ENCODE data around the gene MTHFD2L. TPM values are rescaled to one million over a fixed set of nuclear protein-coding genes. Genes with fewer than 3 reads are reported as not detected.

The MTHFD2L gene
- total RNA-seq, 1 experiment from 2014 or later, result 11.6 TPM

DNA sequence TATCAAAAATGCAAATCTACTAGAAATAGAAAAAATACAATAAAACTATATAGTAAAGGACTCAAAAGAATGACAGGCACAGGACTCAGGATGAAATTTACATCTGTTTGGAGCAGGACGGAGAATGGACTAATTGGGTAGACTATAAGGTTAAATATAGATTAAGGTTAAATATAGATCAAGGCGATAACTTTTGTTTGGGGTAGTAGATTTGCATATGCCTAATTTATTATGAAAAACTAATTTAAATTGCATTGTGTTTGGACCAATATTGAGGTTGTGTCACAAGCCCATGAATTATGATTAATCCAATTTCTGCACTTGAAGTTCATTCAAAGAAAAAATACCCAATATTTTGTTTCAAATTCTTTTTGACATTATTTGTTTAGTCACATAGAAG, 31.0 kb downstream of the MTHFD2L start:
- CTCF ChIA-PET, result interaction anchor here (0.7 to 2.6 kb wide), 8 partner anchors 36 to 483 kb away, joined by 3 to 13 read pairs (median 4); no protein-coding TSS in a partner anchor
- POLR2A ChIA-PET, result interaction anchor here (0.6 kb wide), 1 partner anchor 381 kb away, joined by 6 read pairs; no protein-coding TSS in a partner anchor
- no peak overlapping the region for H3K4me3 Mint-ChIP-seq (ENCODE audit: unreplicated experiment)
- no peak for DNase-seq
- BruUV-seq (replicated peaks), result no TSS peak
- TF ChIP-seq CTCF (IDR thresholded peaks at IDR 0.05; ENCODE audit: insufficient read depth in 1 of 2, low read depth in 1 of 2, low read length in 1 of 2, severe bottlenecking in 1 of 2, unreplicated experiment in 1 of 2), result no peak
- Histone ChIP-seq H3K4me1 (no peaks in the 10 kb centered on the region; the same call in 1 of the 2 replicates), H3K4me3 (ENCODE audit: low read depth, low read length) (no peak overlapping the region), H3K9me3 (peaks cover 6% of the 10 kb centered on the region; the same call in 1 of the 2 replicates), H3K36me3 (ENCODE audit: control insufficient read depth, insufficient read depth, low read length) (no peaks in the 10 kb centered on the region), H3K27me3 (replicated peaks; ENCODE audit: control insufficient read depth, insufficient read depth, low read length) (no peaks in the 10 kb centered on the region)
- no peaks in the 10 kb centered on the region for H3K36me3 Mint-ChIP-seq (ENCODE audit: insufficient read depth, unreplicated experiment)
- H3K4me1 Mint-ChIP-seq (ENCODE audit: low read depth, unreplicated experiment), result no peaks in the 10 kb centered on the region
- H3K27me3 Mint-ChIP-seq (ENCODE audit: insufficient read depth, unreplicated experiment), result no peaks in the 10 kb centered on the region
- intact Hi-C loops (cut with micrococcal nuclease; ENCODE audit: unreplicated experiment), result loop anchor here (1.0 to 5.0 kb wide), 4 partner anchors 39 to 483 kb away; no protein-coding TSS in a partner anchor
- H3K27ac Mint-ChIP-seq (ENCODE audit: unreplicated experiment), result no peak overlapping the region
- peaks cover 9% of the 10 kb centered on the region for H3K9me3 Mint-ChIP-seq (ENCODE audit: unreplicated experiment)

DNA sequence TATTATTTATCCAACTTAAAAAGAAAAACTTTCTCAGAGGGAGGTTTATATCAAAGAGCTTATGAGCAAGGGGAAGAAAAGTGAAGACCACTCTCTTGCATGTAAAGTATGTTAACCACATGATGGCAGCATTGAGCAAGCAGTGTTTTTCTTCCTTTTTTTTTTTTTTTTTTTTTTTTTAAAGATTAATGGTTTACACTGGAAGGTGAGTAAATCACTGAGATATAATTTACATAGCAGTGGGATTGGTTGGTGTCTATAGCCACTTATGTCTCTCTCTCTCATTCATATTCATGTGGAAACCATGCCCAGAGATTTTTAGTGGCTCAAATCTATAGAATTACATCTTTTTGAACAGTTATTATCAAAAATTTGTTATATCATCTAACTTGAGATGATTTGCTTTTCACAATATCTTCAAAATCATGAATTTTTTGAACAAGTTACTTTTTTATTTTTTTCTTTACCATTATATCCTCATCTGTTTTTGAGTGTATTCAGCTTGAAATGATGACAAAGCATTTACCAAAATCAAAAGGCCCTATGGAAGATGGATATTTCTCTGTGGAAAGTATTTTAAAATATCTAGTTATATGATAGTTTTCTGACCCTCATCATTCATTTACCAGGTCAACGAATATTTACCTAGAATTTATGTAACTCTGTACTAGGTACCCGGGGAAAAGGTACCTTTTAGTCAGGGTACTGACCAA, 31.6 kb downstream of the MTHFD2L start:
- Mint-ChIP-seq H3K36me3 (ENCODE audit: insufficient read depth, unreplicated experiment) (no peaks in the 10 kb centered on the region), H3K27me3 (ENCODE audit: insufficient read depth, unreplicated experiment) (no peaks in the 10 kb centered on the region), H3K4me3 (ENCODE audit: unreplicated experiment) (no peak overlapping the region), H3K4me1 (ENCODE audit: low read depth, unreplicated experiment) (no peaks in the 10 kb centered on the region), H3K27ac (ENCODE audit: unreplicated experiment) (no peak overlapping the region), H3K9me3 (ENCODE audit: unreplicated experiment) (peaks cover 9% of the 10 kb centered on the region)
- CTCF ChIA-PET, result interaction anchor here (0.7 to 2.6 kb wide), 8 partner anchors 37 to 483 kb away, joined by 3 to 13 read pairs (median 4); no protein-coding TSS in a partner anchor
- intact Hi-C loops (cut with micrococcal nuclease; ENCODE audit: unreplicated experiment), result loop anchor here (1.0 to 5.0 kb wide), 4 partner anchors 39 to 483 kb away; no protein-coding TSS in a partner anchor
- H3K9me3 ChIP-seq, result peaks cover 6% of the 10 kb centered on the region; the same call in 1 of the 2 replicates
- no peak overlapping the region for H3K4me3 ChIP-seq (ENCODE audit: low read depth, low read length)
- H3K27me3 ChIP-seq (replicated peaks; ENCODE audit: control insufficient read depth, insufficient read depth, low read length), result no peaks in the 10 kb centered on the region
- DNase-seq, result peak in 1 of 2 experiments; percentile 45
- BruUV-seq (replicated peaks), result no TSS peak
- TF ChIP-seq CTCF (IDR thresholded peaks at IDR 0.05; ENCODE audit: insufficient read depth in 1 of 2, low read depth in 1 of 2, low read length in 1 of 2, severe bottlenecking in 1 of 2, unreplicated experiment in 1 of 2), result peak; percentile 59 to 64
- no peaks in the 10 kb centered on the region for H3K36me3 ChIP-seq (ENCODE audit: control insufficient read depth, insufficient read depth, low read length)
- POLR2A ChIA-PET, result interaction anchor here (0.6 kb wide), 1 partner anchor 380 kb away, joined by 6 read pairs; no protein-coding TSS in a partner anchor
- H3K4me1 ChIP-seq, result no peaks in the 10 kb centered on the region; the same call in 1 of the 2 replicates

DNA sequence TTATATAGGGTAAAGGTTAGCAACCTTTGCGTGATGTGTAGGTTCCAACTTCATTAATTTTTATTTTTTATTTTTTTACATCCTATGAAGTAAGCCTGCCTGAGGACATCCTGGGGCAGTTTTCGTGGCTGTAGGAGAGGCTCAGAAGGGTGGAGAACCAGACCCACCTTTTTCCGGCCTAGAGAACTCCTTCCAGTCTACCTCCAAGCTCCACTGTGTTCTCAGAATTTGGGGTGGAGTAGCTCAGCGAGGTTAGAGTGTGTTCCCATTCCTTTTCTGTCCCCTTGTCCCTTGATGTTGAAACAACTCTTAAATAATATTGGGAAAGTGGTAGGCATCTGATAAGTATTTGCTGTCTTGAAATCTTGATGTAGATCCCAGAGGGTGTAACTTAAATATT, 32.4 kb downstream of the MTHFD2L start:
- no peak for TF ChIP-seq CTCF (IDR thresholded peaks at IDR 0.05; ENCODE audit: insufficient read depth in 1 of 2, low read depth in 1 of 2, low read length in 1 of 2, severe bottlenecking in 1 of 2, unreplicated experiment in 1 of 2)
- Histone ChIP-seq H3K9me3 (peaks cover 6% of the 10 kb centered on the region; the same call in 1 of the 2 replicates), H3K4me3 (ENCODE audit: low read depth, low read length) (no peak overlapping the region), H3K27me3 (replicated peaks; ENCODE audit: control insufficient read depth, insufficient read depth, low read length) (no peaks in the 10 kb centered on the region), H3K36me3 (ENCODE audit: control insufficient read depth, insufficient read depth, low read length) (no peaks in the 10 kb centered on the region), H3K4me1 (no peaks in the 10 kb centered on the region; the same call in 1 of the 2 replicates)
- H3K27me3 Mint-ChIP-seq (ENCODE audit: insufficient read depth, unreplicated experiment), result no peaks in the 10 kb centered on the region
- no TSS peak for BruUV-seq (replicated peaks)
- no peak for DNase-seq
- intact Hi-C loops (cut with micrococcal nuclease; ENCODE audit: unreplicated experiment), result no loop called here
- H3K27ac Mint-ChIP-seq (ENCODE audit: unreplicated experiment), result no peak overlapping the region
- no peaks in the 10 kb centered on the region for H3K4me1 Mint-ChIP-seq (ENCODE audit: low read depth, unreplicated experiment)
- H3K4me3 Mint-ChIP-seq (ENCODE audit: unreplicated experiment), result no peak overlapping the region
- ChIA-PET POLR2A (no interaction called here), CTCF (interaction anchor here (2.6 kb wide), 1 partner anchor 122 kb away, joined by 8 read pairs; no protein-coding TSS in a partner anchor)
- no peaks in the 10 kb centered on the region for H3K36me3 Mint-ChIP-seq (ENCODE audit: insufficient read depth, unreplicated experiment)
- peaks cover 9% of the 10 kb centered on the region for H3K9me3 Mint-ChIP-seq (ENCODE audit: unreplicated experiment)
